Epithelial cell of proximal tubule (primary cell): Measurements from ENCODE around the gene C9. TPM values are rescaled to one million over a fixed set of nuclear protein-coding genes. Genes with fewer than 3 reads are reported as not detected.

Experiments
- DNase-seq: peaks from one replicate; pipeline ENCODE4 v3.0.0-alpha.2; 2011; ENCODE audit warnings: low read depth
- H3K4me3 ChIP-seq: 2 replicates; pipeline ENCODE4 v1.5.1; 2011; ENCODE audit warnings: low read depth, mild to moderate bottlenecking, low read length
- CTCF ChIP-seq: conservative IDR thresholded peaks from 2 replicates; pipeline ENCODE4 v1.5.1; 2012; ENCODE audit warnings: low read depth, mild to moderate bottlenecking, low read length
- total RNA-seq: library from RNA; depleted of rRNA; stranded (reverse); fragments of >200 nt; gene quantifications from 2 replicates; pipeline ENCODE4 v1.2.3, GENCODE V29; 2015

The C9 gene
- total RNA-seq, 1 donor from 2014 or later, result not detected

- no peak for TF ChIP-seq CTCF
- DNase-seq, result no peak
- H3K4me3 ChIP-seq, result no peak overlapping the region
These were observed 108.9 kb downstream of the C9 start for GRCh38 chr5:39255406-39255805.

- DNase-seq, result no peak
- H3K4me3 ChIP-seq, result no peak overlapping the region
- TF ChIP-seq CTCF, result no peak
These were observed 109.6 kb downstream of the C9 start for GRCh38 chr5:39254671-39255070.

- no peak overlapping the region for H3K4me3 ChIP-seq
- DNase-seq, result no peak
- no peak for TF ChIP-seq CTCF
These were observed 111.1 kb downstream of the C9 start for GRCh38 chr5:39253196-39253595.

- no peak for TF ChIP-seq CTCF
- no peak overlapping the region for H3K4me3 ChIP-seq
- DNase-seq, result no peak
These were observed 114.6 kb downstream of the C9 start for GRCh38 chr5:39249564-39250274.

GRCh38 chr5:39249069-39249468 is 115.2 kb downstream of the C9 start:
- H3K4me3 ChIP-seq, result no peak overlapping the region
- TF ChIP-seq CTCF, result no peak
- no peak for DNase-seq

- no peak for DNase-seq
- TF ChIP-seq CTCF, result no peak
- H3K4me3 ChIP-seq, result no peak overlapping the region
These were observed 123.5 kb downstream of the C9 start for GRCh38 chr5:39240750-39241149.
